DMS79 (cell line): ENCODE data around the gene TPP1.
A peak's percentile ranks its signal among the peaks of the same experiment; 100 is the strongest.

Experiments used
- DNase-seq: peaks from one replicate; lab custom pipeline; 2025; lab: John Stamatoyannopoulos, UW

TPP1 gene

GRCh38 chr11:6627762-6628241 is 8.6 kb upstream of the TPP1 start:
- no peak for DNase-seq

GRCh38 chr11:6626971-6627761 is 7.9 kb upstream of the TPP1 start:
- DNase-seq: no peak

GRCh38 chr11:6625832-6626420 is 6.7 kb upstream of the TPP1 start:
- DNase-seq: no peak

- DNase-seq: no peak
These were observed 6.1 kb upstream of the TPP1 start for GRCh38 chr11:6625156-6625831.

- no peak for DNase-seq
These were observed 4.5 kb upstream of the TPP1 start for GRCh38 chr11:6623391-6624363.

GRCh38 chr11:6622261-6623171 is 3.3 kb upstream of the TPP1 start:
- no peak for DNase-seq

- DNase-seq: no peak
These were observed 2.5 kb upstream of the TPP1 start for GRCh38 chr11:6621711-6622211.

GRCh38 chr11:6620636-6621035 is 1.4 kb upstream of the TPP1 start:
- DNase-seq: no peak

GRCh38 chr11:6618117-6619003 is 862 bp downstream of the TPP1 start:
- no peak for DNase-seq

GRCh38 chr11:6617315-6617781 is 1.9 kb downstream of the TPP1 start:
- DNase-seq: no peak

GRCh38 chr11:6616596-6617250 is 2.5 kb downstream of the TPP1 start:
- DNase-seq: no peak

- DNase-seq: no peak
These were observed 3.2 kb downstream of the TPP1 start for GRCh38 chr11:6615882-6616585.

GRCh38 chr11:6615046-6615445 is 4.2 kb downstream of the TPP1 start:
- no peak for DNase-seq

GRCh38 chr11:6614446-6614845 is 4.8 kb downstream of the TPP1 start:
- no peak for DNase-seq

- DNase-seq: no peak
These were observed 5.7 kb downstream of the TPP1 start for GRCh38 chr11:6613496-6613895.

GRCh38 chr11:6612213-6613041 is 6.8 kb downstream of the TPP1 start, which contains the start of gene TAF10:
TAF10 (minus strand) TSS chr11:6612216; CDS start chr11:6612189, 27 bp downstream.
- DNase-seq: peak; percentile 88

GRCh38 chr11:6611963-6612212 is 7.3 kb downstream of the TPP1 start:
- DNase-seq: no peak
